T-helper 1 cell (primary cell): ENCODE measurements around the gene SERPINB1.

ENCODE experiments used
- DNase-seq, 5 donors: peaks; one replicate each; pipeline ENCODE4 v3.0.0-alpha.2; 2012 to 2020

The SERPINB1 gene

GRCh38 chr6:2790588-2791449 is 50.8 kb downstream of the SERPINB1 start:
- peak in 4 of 5 donors; percentile 25 to 63 (median 38) for DNase-seq

GRCh38 chr6:2786269-2786668 is 55.4 kb downstream of the SERPINB1 start:
- no peak for DNase-seq

GRCh38 chr6:2784930-2785329 is 56.7 kb downstream of the SERPINB1 start:
- no peak for DNase-seq

GRCh38 chr6:2784061-2784460 is 57.6 kb downstream of the SERPINB1 start:
- DNase-seq = no peak

- no peak for DNase-seq
Observed at GRCh38 chr6:2783188-2783963, 58.3 kb downstream of the SERPINB1 start.

GRCh38 chr6:2782825-2783187 is 58.9 kb downstream of the SERPINB1 start:
- no peak for DNase-seq

GRCh38 chr6:2782356-2782708 is 59.3 kb downstream of the SERPINB1 start:
- DNase-seq = no peak
